ENCODE measurements around the gene SEPTIN10.

DNA sequence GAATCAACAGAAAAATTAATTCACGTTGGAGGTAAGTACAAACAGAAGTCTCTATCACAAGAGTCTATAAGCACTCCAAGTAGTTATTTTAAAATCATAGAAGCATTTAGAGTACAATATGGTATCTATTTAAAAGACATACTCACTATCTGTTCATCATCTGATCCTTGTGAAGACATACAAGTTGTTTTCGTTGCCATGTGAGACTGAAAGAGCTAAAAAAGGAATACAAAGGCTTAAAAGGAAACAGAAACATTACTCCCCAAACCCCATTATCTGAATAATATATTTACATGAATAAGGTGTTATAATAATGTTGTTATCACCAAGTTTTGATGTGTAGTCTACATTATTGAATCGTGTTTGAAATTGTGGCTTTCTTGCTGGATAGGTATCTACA is 20.9 kb downstream of the SEPTIN10 start:
- TF ChIP-seq, protein P1, sequence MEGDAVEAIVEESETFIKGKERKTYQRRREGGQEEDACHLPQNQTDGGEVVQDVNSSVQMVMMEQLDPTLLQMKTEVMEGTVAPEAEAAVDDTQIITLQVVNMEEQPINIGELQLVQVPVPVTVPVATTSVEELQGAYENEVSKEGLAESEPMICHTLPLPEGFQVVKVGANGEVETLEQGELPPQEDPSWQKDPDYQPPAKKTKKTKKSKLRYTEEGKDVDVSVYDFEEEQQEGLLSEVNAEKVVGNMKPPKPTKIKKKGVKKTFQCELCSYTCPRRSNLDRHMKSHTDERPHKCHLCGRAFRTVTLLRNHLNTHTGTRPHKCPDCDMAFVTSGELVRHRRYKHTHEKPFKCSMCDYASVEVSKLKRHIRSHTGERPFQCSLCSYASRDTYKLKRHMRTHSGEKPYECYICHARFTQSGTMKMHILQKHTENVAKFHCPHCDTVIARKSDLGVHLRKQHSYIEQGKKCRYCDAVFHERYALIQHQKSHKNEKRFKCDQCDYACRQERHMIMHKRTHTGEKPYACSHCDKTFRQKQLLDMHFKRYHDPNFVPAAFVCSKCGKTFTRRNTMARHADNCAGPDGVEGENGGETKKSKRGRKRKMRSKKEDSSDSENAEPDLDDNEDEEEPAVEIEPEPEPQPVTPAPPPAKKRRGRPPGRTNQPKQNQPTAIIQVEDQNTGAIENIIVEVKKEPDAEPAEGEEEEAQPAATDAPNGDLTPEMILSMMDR (IDR thresholded peaks at IDR 0.05; ENCODE audit: control extremely low read depth in 1 of 3, insufficient read depth in 1 of 3, low read depth in 1 of 3, low read length in 3 of 3), result no peak
- TF ChIP-seq SUZ12 (IDR thresholded peaks at IDR 0.05; ENCODE audit: low read length) (no peak), YY1 (IDR thresholded peaks at IDR 0.05; ENCODE audit: low read depth, low read length) (no peak), EZH2 (IDR thresholded peaks at IDR 0.05; ENCODE audit: low read depth, low read length, severe bottlenecking) (no peak), POLR2A (IDR thresholded peaks at IDR 0.05; ENCODE audit: control extremely low read depth in 1 of 2, low read depth in 2 of 2, low read length in 2 of 2) (no peak), CEBPB (IDR thresholded peaks at IDR 0.05; ENCODE audit: low read depth, low read length) (no peak), SRF (IDR thresholded peaks at IDR 0.05; ENCODE audit: low read depth, low read length) (no peak), ZNF274 (IDR thresholded peaks at IDR 0.05; ENCODE audit: borderline replicate concordance, extremely low read depth, low read length) (no peak), SP4 (IDR thresholded peaks at IDR 0.05; ENCODE audit: low read length) (no peak), EP300 (IDR thresholded peaks at IDR 0.05; ENCODE audit: borderline replicate concordance in 1 of 2, low read depth in 2 of 2, low read length in 2 of 2) (no peak), POLR2AphosphoS5 (IDR thresholded peaks at IDR 0.05; ENCODE audit: low read depth, low read length) (no peak), GABPA (IDR thresholded peaks at IDR 0.05; ENCODE audit: borderline replicate concordance, insufficient read depth, low read length) (no peak)
- TF ChIP-seq, protein P2, sequence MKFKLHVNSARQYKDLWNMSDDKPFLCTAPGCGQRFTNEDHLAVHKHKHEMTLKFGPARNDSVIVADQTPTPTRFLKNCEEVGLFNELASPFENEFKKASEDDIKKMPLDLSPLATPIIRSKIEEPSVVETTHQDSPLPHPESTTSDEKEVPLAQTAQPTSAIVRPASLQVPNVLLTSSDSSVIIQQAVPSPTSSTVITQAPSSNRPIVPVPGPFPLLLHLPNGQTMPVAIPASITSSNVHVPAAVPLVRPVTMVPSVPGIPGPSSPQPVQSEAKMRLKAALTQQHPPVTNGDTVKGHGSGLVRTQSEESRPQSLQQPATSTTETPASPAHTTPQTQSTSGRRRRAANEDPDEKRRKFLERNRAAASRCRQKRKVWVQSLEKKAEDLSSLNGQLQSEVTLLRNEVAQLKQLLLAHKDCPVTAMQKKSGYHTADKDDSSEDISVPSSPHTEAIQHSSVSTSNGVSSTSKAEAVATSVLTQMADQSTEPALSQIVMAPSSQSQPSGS (IDR thresholded peaks at IDR 0.05; ENCODE audit: low read length), result no peak
- TF ChIP-seq, protein P3, sequence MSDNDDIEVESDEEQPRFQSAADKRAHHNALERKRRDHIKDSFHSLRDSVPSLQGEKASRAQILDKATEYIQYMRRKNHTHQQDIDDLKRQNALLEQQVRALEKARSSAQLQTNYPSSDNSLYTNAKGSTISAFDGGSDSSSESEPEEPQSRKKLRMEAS (IDR thresholded peaks at IDR 0.05), result no peak

All from H1 (cell line).